SK-N-DZ (cell line): ENCODE measurements around the gene OR4D2.

Source experiments
- DNase-seq: peaks from one replicate; pipeline ENCODE4 v3.0.0-alpha.2; 2015; ENCODE audit warnings: low spot score

Gene OR4D2

DNA sequence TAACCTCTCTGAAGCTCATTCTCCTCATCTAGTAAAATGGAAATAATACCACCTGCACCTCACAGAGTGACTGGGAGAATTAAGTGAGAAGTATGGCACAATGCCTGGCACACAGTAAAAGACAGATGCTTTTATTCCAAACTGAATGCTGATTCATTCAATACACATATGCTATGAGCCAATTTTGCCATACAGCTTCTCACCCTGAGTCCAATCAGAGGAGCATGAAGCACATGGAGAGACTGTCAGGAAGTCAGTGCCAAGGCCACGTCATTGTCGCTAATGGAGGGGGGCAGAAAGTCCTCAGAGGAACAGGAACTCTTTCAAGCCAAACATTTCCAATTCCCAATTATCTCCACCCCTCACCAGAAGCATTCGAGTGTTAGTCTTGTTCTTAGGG lies 40.7 kb downstream of the OR4D2 start:
- no peak for DNase-seq

DNA sequence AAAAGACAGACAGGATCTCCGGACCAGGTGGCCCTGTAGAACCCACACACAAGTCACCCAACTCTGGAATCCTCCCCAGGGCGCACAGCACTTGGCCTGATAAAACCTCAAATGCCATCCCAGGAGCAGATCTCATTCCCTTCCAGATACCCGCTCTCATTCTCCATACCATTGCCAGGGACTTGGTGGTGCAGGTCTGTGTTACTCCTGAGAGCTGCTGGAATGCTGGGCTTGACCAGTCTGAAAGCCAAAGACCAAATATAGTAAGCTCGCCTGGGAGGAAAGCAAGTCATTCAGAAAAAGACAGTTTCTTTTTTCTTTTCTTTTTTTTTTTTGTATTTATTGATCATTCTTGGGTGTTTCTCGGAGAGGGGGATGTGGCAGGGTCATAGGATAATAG lies 41.6 kb downstream of the OR4D2 start:
- no peak for DNase-seq

DNA sequence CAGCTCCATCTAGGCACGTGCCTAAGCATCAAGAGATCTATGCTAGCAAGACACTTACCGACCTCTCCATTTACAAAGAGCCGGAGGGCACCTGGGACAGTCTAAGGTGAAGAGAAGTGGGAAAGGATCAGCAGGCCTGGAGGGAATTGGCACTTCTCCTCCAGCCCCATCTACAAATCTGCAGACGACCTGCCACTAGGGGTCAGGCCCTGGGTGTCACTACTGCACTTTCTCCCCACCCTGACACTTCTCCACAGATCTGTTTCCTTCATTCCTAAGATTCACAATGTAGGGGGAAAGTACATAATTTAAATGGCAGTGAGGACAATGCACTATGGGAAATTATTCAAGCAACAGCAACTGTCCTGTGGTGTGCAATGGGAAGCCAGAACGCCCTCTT lies 44.1 kb downstream of the OR4D2 start:
- DNase-seq = no peak

DNA sequence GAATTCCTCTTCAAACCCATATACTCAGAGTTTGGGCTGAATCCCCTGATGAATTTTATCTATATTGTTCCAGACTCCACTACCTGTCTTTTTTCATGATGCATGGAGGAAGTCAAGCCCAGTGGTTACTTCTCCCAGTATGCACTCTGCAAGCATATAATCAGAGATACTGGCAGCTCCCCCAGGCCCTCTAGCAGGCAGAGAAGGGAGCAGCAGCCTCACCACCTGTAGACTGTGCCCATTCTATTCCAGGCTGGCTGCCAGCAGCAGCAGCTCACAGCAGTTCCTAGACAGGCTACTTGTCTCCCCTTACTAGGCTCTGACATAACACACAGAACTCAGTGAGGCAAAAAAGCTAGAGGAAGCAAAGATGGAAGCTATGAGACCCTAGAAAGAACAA lies 48.9 kb downstream of the OR4D2 start:
- no peak for DNase-seq

DNA sequence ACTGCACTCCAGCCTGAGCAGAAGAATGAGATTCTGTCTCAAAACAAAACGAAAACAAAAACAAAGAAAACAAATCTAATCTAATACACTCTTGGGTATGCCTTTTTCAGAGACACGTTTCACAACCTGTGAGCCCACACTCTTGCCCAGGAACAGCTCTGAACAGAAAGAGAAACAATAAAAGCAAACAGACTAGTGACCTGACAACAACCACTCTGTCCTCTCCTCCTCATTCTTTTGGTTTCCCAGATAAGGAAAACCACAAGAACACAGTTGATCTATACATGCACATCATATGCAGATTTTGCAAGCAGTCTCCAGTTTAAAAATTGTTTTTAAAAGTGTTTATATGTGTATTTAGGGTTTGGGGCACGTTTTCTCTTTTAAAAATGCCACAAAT lies 51.0 kb downstream of the OR4D2 start:
- DNase-seq = no peak

DNA sequence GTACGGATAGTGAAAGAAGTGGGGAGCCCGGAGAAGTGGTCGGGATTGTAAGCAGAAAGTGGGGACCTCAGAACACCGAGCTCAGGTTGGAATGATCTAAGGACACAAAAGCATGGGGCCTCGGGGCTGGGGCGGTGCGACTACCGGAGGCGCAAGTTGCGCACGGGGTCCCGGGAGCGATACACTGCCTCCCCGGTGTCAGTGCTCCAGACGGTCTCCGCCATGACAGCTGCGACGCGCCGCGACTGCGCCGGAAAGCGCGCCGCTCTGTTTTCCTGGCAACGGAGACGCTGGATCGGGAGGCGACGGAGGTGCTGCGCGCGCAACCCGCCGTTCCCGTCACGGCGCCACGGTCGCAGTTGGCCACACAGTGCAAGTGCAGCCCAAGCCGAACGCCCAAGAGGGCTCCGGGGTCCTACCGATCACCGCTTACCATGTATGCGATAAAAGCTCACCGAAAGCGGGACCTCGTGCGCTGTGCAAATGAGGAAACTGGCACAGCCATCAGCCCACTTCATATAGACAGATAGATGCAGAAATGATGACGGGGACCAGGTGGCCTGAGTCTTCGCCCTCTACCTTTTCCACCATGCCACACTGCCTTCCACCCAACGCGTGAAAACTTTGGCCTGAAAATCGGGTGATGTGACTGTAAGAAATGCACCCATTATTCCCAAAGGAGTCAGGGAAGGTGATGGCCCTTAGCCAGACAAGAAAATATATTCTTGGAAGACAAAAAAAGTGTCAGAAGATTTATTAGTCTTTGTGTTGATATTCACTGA lies 52.4 kb downstream of the OR4D2 start, which contains the start of gene MKS1:
Gene MKS1, minus strand, starts transcription at position 249 of the 782 bp plus-strand sequence. Its CDS starts 25 bp downstream, at position 224.
- DNase-seq = peak; percentile 94

DNA sequence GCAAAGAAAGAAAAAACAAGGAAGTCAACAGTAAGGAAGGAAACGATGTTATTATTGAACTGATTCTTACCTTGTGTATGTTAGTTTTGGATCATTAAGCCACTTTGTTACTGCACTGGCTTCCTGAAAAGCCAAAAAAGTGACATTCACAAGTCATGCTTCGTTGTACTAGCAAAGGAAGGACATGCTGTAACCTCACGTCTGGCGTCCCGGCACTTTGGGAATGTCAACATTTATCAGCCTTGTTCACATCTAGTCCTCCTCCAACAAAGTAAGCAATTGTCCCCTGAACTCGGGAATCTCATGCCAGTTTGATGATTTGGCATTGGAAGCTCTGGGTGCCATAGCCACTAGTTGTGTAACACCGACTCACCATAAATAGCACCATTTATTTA lies 53.0 kb downstream of the OR4D2 start:
- no peak for DNase-seq
